Hematopoietic multipotent progenitor cell (in vitro differentiated cells): ENCODE data around the gene EVI5. TPM values are rescaled to one million over a fixed set of nuclear protein-coding genes. Genes with fewer than 3 reads are reported as not detected.
A peak's percentile ranks its signal among the peaks of the same experiment; 100 is the strongest.
"Not testable (repeated sequence)": the region's sequence is repeated elsewhere in the genome, so short reads cannot be mapped to it uniquely, and the experiment has no call there.

Experiments used
- DNase-seq, 3 donors: peaks; one replicate each; pipeline ENCODE4 v3.0.0-alpha.2; 2011 to 2015; ENCODE audit warnings: low read depth in 2 of 3, low spot score in 2 of 3
- total RNA-seq: library from RNA; depleted of rRNA; stranded (reverse); fragments of >200 nt; gene quantifications from one replicate; pipeline ENCODE4 v1.2.3, GENCODE V29; 2012

Gene EVI5
- total RNA-seq, 1 donor: 6.5 TPM

DNA sequence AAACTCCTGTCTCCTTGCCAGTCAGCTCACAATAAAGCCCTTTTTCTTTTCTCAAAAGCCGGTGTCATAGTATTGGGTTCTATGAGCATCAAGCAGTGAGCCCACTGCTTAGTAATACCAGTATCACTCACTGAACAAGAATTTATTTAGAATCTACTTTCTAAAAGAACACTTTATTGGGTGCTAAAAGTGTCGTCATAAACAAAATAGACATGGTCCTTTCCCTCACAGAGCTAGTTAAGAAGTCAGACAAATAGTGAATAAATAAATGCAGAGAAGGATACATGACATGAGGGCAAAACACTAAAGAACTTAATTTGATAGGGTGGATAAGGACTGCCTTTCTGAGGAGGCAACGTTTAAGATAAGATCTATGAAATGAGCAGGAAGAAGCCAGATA lies 32.2 kb downstream of the EVI5 start:
- no peak for DNase-seq

DNA sequence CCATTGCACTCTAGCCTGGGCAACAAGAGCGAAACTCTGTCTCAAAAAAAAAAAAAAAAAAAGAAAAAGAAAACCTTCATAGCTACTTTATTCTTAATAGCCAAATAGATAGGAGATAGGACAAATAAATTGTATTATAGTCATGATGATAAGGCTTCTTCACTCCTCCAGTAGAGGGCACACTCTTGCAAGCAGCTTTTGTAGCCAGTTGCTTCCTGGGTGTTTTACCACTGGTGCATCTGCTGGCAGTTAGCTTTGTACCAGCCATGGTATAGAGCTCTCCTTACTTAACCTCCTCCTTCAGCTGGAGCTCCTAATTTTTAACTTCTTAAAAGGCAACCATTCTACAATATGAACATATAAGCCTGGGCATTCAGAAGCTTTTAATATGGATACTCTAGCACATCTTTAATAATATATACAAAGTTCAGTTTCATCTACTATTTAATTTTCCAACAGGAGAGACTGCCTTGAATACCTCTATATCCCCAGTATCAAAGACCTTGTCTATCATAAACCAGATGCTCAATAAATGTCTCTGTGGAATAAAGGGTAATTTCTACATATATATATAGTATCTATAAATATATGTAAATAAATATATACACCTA lies 35.8 kb downstream of the EVI5 start:
- DNase-seq: peak; percentile 9 to 63 (median 34)

DNA sequence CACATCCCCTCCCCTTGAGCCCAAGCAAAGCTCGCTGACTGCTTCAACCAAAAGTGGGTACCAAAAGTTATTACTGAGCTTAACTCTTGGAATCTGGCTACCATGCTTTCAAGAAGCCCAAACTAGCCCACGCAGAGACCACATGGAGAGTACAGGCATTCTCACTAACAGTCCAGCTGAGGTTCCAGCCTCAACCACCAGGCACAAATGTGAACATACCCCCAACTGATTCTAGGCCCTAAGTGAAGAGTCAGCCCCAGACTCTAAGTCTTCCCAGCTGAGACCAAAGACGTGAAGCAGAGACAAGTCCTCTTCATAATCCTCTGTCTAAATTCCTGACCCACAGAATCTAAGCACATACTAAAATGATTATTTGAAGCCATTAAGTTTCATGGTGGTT lies 36.8 kb downstream of the EVI5 start:
- DNase-seq: no peak

DNA sequence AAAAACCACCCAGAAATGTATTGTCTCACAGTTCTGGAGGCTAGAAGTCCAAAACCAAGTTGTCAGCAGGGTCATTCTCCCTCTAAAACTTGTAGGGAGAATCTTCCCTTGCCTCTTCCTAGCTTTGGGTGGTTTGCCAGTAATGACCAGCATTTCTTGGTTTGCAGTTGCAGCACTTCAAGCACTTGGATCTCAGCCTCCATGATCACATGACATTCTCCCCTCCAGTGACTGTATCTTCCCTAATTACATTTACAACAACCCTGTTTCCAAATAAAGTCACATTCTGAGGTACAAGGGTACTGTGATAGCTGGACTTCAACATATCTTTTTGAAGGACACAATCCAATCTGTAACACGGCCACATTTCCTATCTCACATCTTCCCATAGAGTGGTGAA lies 37.2 kb downstream of the EVI5 start:
- DNase-seq: no peak

DNA sequence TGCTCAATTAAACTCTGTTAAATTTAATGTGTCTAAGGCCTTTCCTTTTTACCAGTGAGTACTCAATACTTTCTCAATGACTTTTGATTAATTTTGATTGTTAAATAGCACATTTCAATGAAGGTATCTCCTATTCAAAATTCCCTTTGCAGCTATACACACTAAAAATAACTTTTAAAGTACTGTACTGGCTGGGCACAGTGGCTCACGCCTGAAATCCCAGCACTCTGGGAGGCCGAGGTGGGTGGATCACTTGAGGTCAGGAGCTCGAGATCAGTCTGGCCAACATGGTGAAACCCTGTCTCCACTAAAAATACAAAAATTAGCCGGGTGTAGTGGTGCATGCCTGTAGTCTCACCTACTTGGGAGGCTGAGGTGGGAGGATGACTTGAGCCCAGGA lies 38.7 kb downstream of the EVI5 start:
- DNase-seq: not testable (repeated sequence)

DNA sequence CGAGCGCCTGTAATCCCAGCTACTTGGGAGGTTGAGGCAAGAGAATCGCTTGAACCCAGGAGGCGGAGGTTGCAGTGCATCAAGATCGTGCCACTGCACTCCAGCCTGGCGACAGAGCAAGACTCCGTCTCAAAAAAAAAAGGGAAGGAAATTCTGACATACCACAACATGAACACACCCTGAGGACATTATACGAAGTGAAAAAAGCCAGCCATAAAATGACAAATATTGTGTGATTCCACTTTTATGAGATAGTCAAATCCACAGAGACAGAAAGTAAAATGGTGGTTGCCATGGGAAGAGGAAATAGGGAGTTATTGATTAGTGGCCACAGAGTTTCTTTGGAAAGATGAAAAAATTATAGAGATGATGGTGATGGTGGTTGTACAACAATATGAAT lies 41.7 kb downstream of the EVI5 start:
- DNase-seq: no peak

DNA sequence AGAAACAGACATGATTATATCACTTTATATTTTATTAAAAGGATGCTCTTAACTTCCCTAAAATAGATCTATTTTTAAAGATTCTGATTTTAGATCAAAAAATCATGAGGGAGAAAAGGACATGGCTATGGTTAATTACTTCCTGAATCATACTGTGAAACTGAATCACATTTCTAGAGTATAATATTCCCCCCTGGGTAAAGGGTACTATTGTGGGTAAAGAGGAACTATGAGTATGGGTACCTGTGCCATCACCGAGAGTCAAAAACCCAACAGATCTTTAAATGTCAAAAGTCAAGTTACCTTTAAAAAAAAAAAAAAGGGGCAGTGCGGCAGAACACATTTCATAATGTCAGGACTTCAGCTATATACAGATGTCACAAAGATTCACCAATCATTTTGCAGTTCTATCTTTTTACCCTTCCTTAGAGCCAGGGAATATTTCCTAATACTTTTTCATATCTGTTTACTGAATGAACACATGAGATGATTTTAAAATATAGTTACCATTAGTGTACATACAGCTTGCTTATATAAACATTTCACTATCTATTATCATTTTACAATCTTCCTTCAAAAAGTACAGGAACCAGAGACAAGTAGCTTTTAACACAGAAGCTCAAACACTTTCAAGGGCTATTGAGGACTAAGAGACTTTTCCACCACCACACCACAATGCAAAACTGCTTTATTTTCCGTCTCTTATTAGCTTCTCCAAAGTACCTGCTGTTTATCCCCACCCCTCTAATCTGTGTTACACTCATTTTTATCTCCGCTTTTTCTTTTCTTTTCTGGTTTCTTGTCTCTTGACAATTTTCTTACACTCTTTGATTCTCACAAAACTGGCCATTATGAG lies 45.0 kb downstream of the EVI5 start:
- DNase-seq: no peak

DNA sequence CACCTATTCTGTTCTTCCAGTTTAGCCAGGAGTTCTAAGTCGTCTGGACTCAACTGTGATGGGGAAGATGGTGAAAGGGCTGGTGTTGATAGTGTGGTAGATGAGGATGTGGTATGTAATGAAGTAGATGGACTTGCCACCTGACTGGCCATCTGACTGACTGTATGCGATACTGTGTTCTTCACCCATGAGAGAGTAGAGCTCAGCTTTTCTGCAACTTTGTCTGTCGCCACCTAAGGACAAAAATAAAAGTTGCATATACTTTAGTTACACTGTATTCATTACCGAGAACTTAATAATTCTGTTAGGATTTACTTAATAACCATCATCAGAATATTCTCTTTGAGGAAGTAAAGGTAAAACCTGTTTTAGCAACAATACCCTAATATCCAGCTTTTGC lies 48.5 kb downstream of the EVI5 start:
- peak in 1 of 3 donors; percentile 4 for DNase-seq

DNA sequence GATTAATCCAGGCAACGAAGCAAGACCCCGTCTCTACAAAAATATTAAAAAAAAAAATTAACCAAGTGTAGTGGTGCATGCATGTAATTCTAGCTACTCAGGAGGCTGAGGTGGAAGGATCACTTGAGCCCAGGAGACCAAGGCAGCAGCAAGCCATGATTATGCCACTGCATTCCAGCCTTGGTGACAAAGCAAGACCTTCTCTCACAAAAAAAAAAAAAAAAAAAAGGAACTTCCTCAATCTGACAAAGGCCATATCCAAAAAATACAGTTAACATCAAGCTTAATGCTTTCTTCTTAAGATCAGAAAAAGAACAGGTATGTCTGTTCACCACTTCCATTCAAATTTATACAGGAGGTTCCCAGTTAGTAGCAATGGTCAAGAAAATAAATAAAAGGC lies 54.4 kb downstream of the EVI5 start:
- no peak for DNase-seq

DNA sequence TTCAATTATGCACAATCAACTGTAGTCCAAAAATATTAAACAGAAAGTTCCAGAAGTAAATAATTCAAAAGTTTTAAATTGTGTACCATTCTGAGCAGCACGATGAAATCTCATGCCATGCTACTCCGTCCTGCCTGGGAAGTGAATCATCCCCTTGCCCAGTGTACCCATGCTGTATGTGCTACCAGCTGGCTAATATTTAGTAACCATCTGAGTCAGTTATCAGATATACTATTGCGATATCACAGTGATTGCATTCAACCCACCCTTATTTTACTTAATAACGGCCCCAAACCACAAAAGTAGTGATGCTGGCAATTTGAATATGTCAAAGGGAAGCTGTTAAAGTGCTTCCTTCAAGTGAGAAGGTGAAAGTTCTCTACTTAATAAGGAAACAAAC lies 56.2 kb downstream of the EVI5 start:
- no peak for DNase-seq

DNA sequence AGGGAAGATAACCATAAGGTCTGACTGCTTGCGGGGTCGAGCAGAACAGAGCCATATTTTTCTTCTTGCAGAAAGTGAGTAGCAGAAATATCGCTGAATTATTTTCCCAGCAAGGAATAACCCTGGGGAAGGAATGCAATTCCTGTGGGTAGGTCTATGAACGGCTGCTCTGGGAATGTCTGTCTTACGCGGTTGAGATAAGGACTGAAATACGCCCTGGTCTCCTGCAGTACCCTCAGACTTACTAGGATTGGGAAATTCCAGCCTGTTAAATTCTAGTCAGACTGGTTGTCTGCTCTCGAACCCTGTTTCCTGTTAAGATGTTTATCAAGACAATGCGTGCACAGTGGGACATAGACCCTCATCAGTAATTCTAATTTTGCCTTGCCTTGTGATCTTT lies 61.2 kb downstream of the EVI5 start:
- DNase-seq: not testable (repeated sequence)

DNA sequence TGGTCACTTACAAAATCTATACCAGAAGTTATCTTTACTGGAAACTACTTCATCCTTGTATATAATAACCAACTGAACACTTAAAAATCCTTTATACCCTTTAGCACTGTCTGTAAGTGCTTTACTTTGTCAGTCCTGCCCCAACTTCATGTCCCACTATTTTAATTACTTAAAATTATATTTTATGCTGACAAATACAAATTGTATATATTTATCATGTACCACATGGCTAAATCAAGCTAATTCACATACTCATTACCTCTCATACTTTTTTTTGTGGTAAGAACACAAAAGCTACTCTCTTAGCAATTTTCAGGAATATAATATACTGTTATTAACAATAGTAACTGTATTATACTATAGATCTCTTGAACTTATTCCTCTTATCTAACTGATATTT lies 63.0 kb downstream of the EVI5 start:
- DNase-seq: no peak

DNA sequence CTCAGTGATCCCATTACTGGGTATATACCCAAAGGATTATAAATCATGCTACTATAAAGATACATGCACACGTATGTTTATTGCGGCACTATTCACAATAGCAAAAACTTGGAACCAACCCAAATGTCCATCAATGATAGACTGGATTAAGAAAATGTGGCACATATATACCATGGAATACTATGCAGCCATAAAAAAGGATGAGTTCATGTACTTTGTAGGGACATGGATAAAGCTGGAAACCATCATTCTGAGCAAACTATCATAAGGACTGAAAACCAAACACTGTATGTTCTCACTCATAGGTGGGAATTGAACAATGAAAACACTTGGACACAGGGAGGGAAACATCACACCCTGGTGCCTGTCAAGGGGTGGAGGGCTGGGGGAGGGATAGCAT lies 63.8 kb downstream of the EVI5 start:
- DNase-seq: not testable (repeated sequence)

DNA sequence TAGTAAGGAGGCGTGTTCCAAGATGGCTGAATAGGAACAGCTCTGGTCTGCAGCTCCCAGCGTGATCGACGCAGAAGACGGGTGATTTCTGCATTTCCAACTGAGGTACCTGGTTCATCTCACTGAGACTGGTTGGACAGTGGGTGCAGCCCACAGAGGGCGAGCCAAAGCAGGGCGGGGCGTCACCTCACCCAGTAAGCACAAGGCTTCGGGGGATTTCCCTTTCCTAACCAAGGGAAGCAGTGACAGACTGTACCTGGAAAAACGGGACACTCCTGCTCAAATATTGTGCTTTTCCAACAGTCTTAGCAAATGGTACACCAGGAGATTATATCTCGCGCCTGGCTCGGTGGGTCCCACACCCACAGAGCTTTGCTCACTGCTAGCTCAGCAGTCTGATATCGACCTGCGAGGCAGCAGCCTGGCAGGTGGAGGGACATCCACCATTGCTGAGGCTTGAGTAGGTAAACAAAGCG lies 69.4 kb downstream of the EVI5 start:
- not testable (repeated sequence) for DNase-seq

DNA sequence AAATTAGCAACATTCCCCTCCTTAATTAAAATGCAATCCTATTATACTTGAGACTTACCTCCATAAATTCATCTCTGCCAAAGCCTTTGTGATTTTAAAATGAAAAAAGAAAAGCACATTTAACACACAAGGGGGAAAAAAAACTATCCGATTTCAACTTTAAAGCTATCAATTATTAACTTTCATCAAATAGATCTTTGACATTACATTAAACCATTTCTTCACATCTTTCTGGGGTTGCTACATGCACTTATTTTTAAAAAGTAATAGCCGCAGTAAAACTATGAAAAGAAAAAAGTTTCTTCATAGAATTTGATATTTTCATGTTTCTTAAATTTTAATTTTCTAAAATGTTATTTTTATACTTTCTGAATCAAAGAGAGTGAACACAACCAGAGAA lies 71.0 kb downstream of the EVI5 start:
- no peak for DNase-seq

DNA sequence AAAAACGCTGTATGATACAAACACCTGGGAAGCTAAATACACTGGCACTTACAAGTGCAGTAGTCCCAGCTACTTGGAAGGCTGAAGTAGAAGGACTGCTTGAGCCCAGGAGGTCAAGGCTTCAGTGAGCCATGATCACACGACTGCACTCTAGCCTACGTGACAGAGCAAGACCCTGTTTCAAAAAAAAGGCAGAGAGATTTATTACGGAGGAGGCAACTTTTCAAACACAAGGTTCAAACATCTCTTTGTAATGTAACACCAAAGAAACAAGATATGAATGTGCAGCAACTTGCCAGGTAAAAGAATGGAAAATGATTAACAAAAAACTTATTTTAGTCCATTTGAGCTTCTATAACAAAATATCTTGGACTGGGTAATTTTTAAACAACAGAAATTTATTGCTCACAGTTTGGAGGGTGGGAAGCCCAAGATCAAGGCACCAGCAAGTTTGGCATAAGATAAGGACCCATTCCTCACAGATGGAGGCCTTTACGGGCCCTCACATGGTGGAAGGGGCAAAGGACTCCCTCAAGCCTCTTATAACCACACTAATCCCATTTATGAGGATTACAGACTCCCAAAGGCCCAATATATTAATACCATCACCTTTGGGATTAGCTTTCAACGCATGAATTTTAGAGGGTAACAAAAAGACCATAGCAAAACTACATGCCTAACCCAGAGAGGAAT lies 73.3 kb downstream of the EVI5 start:
- no peak for DNase-seq

DNA sequence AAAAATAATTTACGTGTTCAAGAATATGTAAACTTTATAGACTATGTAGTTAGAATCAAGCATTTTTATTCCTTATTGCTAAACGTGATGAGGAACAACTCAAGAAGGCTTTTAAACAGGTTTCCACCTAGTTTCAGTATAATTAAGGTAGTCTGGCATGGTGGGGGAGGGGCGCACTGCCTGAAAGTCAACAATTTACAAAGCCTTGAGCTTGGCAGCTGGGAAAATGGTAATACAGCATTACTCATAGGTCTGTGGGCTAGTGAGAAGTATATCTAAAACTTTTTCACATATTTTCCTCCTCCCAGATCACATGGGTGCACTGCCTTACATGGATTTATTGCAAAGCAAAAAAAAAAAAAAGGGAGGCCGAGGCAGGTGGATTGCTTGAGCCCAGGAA lies 75.2 kb downstream of the EVI5 start:
- no peak for DNase-seq

DNA sequence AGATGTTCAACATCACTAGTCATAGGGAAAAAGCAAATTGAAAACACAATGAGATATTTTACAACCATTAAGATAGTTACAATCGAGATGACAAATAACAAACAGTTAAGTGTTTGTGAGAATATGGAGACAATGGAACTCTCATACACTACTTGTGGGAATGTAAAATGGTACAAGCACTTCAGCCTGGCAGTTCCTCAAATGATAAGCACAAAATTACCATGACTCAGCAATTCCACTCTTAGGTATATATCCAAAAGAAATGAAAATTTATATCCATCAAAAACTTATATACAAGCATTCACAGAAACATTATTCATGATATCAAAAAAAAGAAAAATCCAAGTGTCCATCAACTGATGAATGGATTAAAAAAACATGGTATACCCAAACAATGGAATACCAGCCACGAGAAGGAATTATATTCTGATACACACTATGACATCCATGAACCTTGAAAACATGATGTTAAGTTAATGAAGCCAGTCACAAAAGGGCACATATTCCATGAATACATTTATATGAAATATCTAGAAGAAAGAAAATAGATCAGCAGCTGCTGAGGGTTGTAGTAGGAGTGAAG lies 76.4 kb downstream of the EVI5 start:
- DNase-seq: peak in 1 of 3 donors; percentile 27

DNA sequence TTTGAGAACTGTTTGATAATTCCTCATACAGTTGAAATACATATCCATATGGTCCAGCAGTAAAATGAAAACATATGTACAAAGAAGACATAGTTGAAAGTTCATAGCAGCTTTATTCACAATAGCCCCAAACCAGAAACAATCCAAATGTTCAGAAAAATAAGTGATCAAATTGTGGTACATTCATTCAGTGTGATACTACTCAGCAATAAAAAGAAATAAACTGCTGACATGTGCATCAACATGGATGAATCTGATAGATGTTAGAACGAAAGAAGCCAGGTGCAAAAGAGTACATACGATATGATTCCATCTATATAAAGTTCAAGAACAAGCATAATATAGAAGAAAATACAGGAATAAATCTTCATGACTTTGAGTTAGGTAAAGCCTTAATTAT lies 77.2 kb downstream of the EVI5 start:
- DNase-seq: no peak

DNA sequence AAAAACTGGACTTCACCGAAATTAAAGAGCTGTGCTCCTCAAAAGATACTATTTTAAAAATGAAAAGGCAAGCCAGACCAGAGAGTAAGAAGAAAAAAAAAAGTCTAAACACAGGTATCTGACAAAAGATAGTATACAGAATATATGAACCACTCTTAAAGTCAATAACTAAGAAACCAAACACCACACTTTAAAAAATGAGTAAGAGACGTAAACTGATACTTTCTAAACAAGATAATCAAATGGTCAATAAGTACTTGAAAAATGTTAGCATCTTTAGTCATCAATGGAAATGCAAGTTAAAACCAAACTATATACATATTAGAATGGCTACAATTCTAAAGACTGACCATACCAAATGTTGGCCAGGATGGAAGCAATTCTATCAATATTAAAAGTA lies 77.6 kb downstream of the EVI5 start:
- no peak for DNase-seq

DNA sequence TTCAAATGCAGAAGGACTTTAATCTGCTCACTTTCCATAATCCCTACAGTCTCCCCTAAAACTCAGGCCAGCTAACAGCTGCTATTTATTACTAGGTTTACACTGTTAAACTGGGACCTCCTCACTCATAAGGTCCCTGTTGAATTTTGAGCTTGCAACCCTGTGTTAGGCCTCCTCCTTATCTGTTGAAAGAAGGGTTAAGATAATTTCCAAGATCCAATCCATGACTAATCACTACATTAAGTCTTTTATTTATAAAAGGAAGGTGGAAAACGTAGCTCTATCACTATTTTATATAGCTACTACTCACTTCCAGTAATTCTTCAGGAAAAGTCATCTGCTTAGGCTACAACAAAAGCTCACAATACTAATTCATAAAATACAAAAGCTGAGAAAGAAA lies 79.5 kb downstream of the EVI5 start:
- DNase-seq: no peak
